ENCODE data around the gene FBXO21. TPM values are rescaled to one million over a fixed set of nuclear protein-coding genes. Genes with fewer than 3 reads are reported as not detected.

FBXO21 gene
- polyA plus RNA-seq, 4 donors: 60.4 to 66.3 (median 64.4) TPM

GRCh38 chr12:117143008-117143532 lies 47.2 kb downstream of the FBXO21 start:
- DNase-seq (ENCODE audit: low read depth in 4 of 4, low spot score in 3 of 4): no peak

GRCh38 chr12:117142094-117142493 lies 48.2 kb downstream of the FBXO21 start:
- no peak for DNase-seq (ENCODE audit: low read depth in 4 of 4, low spot score in 3 of 4)

GRCh38 chr12:117141097-117141898 lies 49.0 kb downstream of the FBXO21 start:
- DNase-seq (ENCODE audit: low read depth in 4 of 4, low spot score in 3 of 4): no peak

- no peak for DNase-seq (ENCODE audit: low read depth in 4 of 4, low spot score in 3 of 4)
Observed at GRCh38 chr12:117140397-117141096, 49.7 kb downstream of the FBXO21 start.

- DNase-seq (ENCODE audit: low read depth in 4 of 4, low spot score in 3 of 4): no peak
Observed at GRCh38 chr12:117139025-117139717, 51.1 kb downstream of the FBXO21 start.

GRCh38 chr12:117134721-117135120 lies 55.5 kb downstream of the FBXO21 start:
- DNase-seq (ENCODE audit: low read depth in 4 of 4, low spot score in 3 of 4): no peak

GRCh38 chr12:117134059-117134458 lies 56.2 kb downstream of the FBXO21 start:
- no peak for DNase-seq (ENCODE audit: low read depth in 4 of 4, low spot score in 3 of 4)

- no peak for DNase-seq (ENCODE audit: low read depth in 4 of 4, low spot score in 3 of 4)
Observed at GRCh38 chr12:117130801-117131200, 59.5 kb downstream of the FBXO21 start.

GRCh38 chr12:117129391-117129790 lies 60.9 kb downstream of the FBXO21 start:
- DNase-seq (ENCODE audit: low read depth in 4 of 4, low spot score in 3 of 4): no peak

GRCh38 chr12:117127933-117128823 lies 62.1 kb downstream of the FBXO21 start:
- no peak for DNase-seq (ENCODE audit: low read depth in 4 of 4, low spot score in 3 of 4)

GRCh38 chr12:117126335-117126734 lies 63.9 kb downstream of the FBXO21 start:
- no peak for DNase-seq (ENCODE audit: low read depth in 4 of 4, low spot score in 3 of 4)

GRCh38 chr12:117125767-117126166 lies 64.5 kb downstream of the FBXO21 start:
- no peak for DNase-seq (ENCODE audit: low read depth in 4 of 4, low spot score in 3 of 4)

- DNase-seq (ENCODE audit: low read depth in 4 of 4, low spot score in 3 of 4): no peak
Observed at GRCh38 chr12:117125272-117125613, 65.0 kb downstream of the FBXO21 start.

- no peak for DNase-seq (ENCODE audit: low read depth in 4 of 4, low spot score in 3 of 4)
Observed at GRCh38 chr12:117124421-117125271, 65.6 kb downstream of the FBXO21 start.

- no peak for DNase-seq (ENCODE audit: low read depth in 4 of 4, low spot score in 3 of 4)
Observed at GRCh38 chr12:117121441-117121840, 68.8 kb downstream of the FBXO21 start.

GRCh38 chr12:117120787-117121186 lies 69.5 kb downstream of the FBXO21 start:
- DNase-seq (ENCODE audit: low read depth in 4 of 4, low spot score in 3 of 4): no peak

- no peak for DNase-seq (ENCODE audit: low read depth in 4 of 4, low spot score in 3 of 4)
Observed at GRCh38 chr12:117119592-117120198, 70.6 kb downstream of the FBXO21 start.

GRCh38 chr12:117118838-117119591 lies 71.3 kb downstream of the FBXO21 start:
- no peak for DNase-seq (ENCODE audit: low read depth in 4 of 4, low spot score in 3 of 4)
